ENCODE results near the gene CCDC30. TPM values are rescaled to one million over a fixed set of nuclear protein-coding genes. Genes with fewer than 3 reads are reported as not detected.

The CCDC30 gene
- total RNA-seq, 4 donors from 2014 or later = 0.75 to 3.7 (median 1.7) TPM

DNA sequence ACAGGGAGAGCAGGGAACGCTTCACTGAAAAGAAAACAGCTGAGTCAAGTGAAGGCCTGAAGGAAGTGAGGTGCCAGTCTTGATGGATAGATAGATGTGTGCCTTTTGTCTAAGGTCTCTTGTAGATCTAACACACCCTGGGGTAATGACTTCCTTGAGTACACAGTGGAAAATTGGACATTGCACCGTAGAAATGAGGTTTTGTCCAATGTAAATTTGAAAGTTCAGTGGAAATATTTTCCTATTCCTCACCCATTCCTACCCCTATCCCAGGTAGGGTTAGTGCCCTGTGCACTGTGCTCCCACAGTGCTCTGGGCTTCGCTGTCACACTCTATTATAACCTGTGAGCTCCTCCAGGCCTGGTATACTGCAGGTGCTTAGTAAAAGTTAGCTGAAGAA lies 31.6 kb upstream of the CCDC30 start:
- peak in 2 of 3 donors; percentile 43 to 68 for TF ChIP-seq POLR2AphosphoS5 (IDR thresholded peaks at IDR 0.05)
- TF ChIP-seq, protein P1, sequence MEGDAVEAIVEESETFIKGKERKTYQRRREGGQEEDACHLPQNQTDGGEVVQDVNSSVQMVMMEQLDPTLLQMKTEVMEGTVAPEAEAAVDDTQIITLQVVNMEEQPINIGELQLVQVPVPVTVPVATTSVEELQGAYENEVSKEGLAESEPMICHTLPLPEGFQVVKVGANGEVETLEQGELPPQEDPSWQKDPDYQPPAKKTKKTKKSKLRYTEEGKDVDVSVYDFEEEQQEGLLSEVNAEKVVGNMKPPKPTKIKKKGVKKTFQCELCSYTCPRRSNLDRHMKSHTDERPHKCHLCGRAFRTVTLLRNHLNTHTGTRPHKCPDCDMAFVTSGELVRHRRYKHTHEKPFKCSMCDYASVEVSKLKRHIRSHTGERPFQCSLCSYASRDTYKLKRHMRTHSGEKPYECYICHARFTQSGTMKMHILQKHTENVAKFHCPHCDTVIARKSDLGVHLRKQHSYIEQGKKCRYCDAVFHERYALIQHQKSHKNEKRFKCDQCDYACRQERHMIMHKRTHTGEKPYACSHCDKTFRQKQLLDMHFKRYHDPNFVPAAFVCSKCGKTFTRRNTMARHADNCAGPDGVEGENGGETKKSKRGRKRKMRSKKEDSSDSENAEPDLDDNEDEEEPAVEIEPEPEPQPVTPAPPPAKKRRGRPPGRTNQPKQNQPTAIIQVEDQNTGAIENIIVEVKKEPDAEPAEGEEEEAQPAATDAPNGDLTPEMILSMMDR (IDR thresholded peaks at IDR 0.05) = no peak
- Histone ChIP-seq H3K27me3 (no peaks in the 10 kb centered on the region), H3K4me1 (peaks cover 3 to 22% (median 9%) of the 10 kb centered on the region in 4 donors), H3K36me3 (no peaks in the 10 kb centered on the region), H3K4me3 (no peak overlapping the region), H3K27ac (peak overlapping the region; percentile 65 to 80 (median 76)), H3K9me3 (no peaks in the 10 kb centered on the region)
- in situ Hi-C loops (cut with MboI; ENCODE audit: low pct_ligation_motif_present in 1 of 4, low pct_unique_long_range_greater_than_20kb in 1 of 4, low sequenced_read_pairs in 3 of 4) = no loop called here
- WGBS, 2 donors (ENCODE audit: low coverage in 1 of 2) = 33 to 48% methylated on average over 3 of the region's 3 CpGs
- peak; percentile 27 for DNase-seq
- intact Hi-C loops (cut with DNase I; ENCODE audit: low total_unique reads) = no loop called here

DNA sequence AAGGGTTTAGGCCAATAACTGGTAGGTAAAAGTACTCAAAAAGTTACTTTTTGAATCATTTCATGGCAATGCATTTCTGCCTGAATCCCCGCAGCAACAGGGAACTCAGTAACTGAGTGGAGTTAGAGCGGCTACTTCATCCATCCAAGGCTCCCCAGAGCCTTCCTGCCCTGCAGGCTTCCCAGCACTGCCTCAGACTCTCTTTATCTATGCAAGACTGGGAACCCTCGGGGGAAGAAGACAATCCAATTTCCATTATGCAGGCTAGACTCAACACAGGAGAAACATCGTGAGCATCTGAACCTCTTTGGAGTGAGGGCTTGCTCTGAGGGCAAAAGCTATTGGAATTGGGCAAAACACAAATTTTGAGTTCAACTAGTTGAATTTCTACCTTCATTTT lies 30.4 kb upstream of the CCDC30 start:
- DNase-seq = no peak
- Histone ChIP-seq H3K9me3 (no peaks in the 10 kb centered on the region), H3K4me3 (no peak overlapping the region), H3K27ac (no peak overlapping the region), H3K4me1 (peaks cover 3 to 22% (median 9%) of the 10 kb centered on the region in 4 donors), H3K27me3 (no peaks in the 10 kb centered on the region), H3K36me3 (no peaks in the 10 kb centered on the region)
- TF ChIP-seq POLR2AphosphoS5 (IDR thresholded peaks at IDR 0.05) (no peak), EP300 (IDR thresholded peaks at IDR 0.05; ENCODE audit: low read depth) (no peak), POLR2A (IDR thresholded peaks at IDR 0.05) (no peak)
- TF ChIP-seq, protein P1 (IDR thresholded peaks at IDR 0.05) = no peak
- intact Hi-C loops (cut with DNase I; ENCODE audit: low total_unique reads) (no loop called here), in situ Hi-C loops (cut with MboI; ENCODE audit: low pct_ligation_motif_present in 1 of 4, low pct_unique_long_range_greater_than_20kb in 1 of 4, low sequenced_read_pairs in 3 of 4) (no loop called here)
- WGBS, 2 donors (ENCODE audit: low coverage in 1 of 2) = 80 to 88% methylated on average over 1 to 4 of the region's 4 CpGs

DNA sequence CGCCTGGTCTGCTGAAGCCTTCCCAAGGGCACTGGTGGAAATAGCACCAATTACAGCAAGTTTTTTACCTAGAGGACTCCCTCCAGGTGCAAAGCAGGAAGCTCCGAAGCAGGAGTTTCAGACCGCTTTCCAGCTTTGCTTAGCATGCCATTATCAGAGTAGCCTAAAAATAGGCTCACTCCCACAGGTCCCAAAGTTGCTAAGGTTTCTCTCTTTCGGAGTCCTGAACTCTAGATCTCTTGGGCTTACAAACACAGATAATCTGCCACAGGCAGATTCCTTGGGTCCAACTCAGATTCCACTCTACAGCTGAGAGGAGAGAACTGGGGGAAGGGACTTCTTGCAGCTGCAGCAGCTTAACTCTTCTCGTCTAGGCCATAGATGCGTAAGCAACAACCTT lies 29.7 kb upstream of the CCDC30 start:
- TF ChIP-seq EP300 (IDR thresholded peaks at IDR 0.05; ENCODE audit: low read depth) (no peak), POLR2A (IDR thresholded peaks at IDR 0.05) (no peak), POLR2AphosphoS5 (IDR thresholded peaks at IDR 0.05) (no peak)
- TF ChIP-seq, protein P1 (IDR thresholded peaks at IDR 0.05) = no peak
- intact Hi-C loops (cut with DNase I; ENCODE audit: low total_unique reads) (no loop called here), in situ Hi-C loops (cut with MboI; ENCODE audit: low pct_ligation_motif_present in 1 of 4, low pct_unique_long_range_greater_than_20kb in 1 of 4, low sequenced_read_pairs in 3 of 4) (no loop called here)
- no peaks in the 10 kb centered on the region for H3K27me3 ChIP-seq
- H3K27ac ChIP-seq = no peak overlapping the region
- H3K36me3 ChIP-seq = no peaks in the 10 kb centered on the region
- no peak overlapping the region for H3K4me3 ChIP-seq
- H3K9me3 ChIP-seq = no peaks in the 10 kb centered on the region
- WGBS, 2 donors (ENCODE audit: low coverage in 1 of 2) = 81% methylated on average over 6 of the region's 6 CpGs; no CpG with 5 or more reads in 1 of the 2 donors
- H3K4me1 ChIP-seq = peaks cover 3 to 22% (median 9%) of the 10 kb centered on the region in 4 donors
- no peak for DNase-seq

DNA sequence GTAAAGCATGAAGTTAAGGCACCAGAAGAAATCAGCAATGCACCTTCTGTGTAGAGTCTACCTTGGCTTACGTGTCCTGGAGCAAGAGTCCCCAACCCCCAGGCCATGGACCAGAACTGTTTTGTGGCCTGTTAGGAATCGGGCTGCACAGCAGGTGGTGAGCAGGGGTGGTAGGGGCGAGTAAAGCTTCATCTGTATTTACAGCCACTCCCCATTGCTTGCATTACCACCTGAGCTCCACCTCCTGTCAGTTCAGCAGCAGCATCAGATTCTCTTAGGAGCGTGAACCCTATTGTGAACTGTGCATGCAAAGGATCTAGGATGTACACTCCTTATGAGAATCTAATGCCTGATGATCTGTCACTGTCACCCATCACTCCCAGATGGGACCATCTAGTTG lies 28.7 kb upstream of the CCDC30 start:
- in situ Hi-C loops (cut with MboI; ENCODE audit: low pct_ligation_motif_present in 1 of 4, low pct_unique_long_range_greater_than_20kb in 1 of 4, low sequenced_read_pairs in 3 of 4) = no loop called here
- Histone ChIP-seq H3K4me3 (no peak overlapping the region), H3K27ac (no peak overlapping the region), H3K27me3 (no peaks in the 10 kb centered on the region), H3K9me3 (no peaks in the 10 kb centered on the region), H3K36me3 (no peaks in the 10 kb centered on the region), H3K4me1 (peaks cover 3 to 22% (median 9%) of the 10 kb centered on the region in 4 donors)
- TF ChIP-seq, protein P1 (IDR thresholded peaks at IDR 0.05) = no peak
- no peak for TF ChIP-seq EP300 (IDR thresholded peaks at IDR 0.05; ENCODE audit: low read depth)
- no peak for TF ChIP-seq POLR2A (IDR thresholded peaks at IDR 0.05)
- intact Hi-C loops (cut with DNase I; ENCODE audit: low total_unique reads) = no loop called here
- WGBS, 2 donors (ENCODE audit: low coverage in 1 of 2) = 97% methylated on average over 4 of the region's 4 CpGs; no CpG with 5 or more reads in 1 of the 2 donors
- no peak for DNase-seq

Measured in transverse colon (tissue), 4 donors.